ENCODE data around the gene RABEP2. TPM values are rescaled to one million over a fixed set of nuclear protein-coding genes. Genes with fewer than 3 reads are reported as not detected.

The RABEP2 gene, protein sequence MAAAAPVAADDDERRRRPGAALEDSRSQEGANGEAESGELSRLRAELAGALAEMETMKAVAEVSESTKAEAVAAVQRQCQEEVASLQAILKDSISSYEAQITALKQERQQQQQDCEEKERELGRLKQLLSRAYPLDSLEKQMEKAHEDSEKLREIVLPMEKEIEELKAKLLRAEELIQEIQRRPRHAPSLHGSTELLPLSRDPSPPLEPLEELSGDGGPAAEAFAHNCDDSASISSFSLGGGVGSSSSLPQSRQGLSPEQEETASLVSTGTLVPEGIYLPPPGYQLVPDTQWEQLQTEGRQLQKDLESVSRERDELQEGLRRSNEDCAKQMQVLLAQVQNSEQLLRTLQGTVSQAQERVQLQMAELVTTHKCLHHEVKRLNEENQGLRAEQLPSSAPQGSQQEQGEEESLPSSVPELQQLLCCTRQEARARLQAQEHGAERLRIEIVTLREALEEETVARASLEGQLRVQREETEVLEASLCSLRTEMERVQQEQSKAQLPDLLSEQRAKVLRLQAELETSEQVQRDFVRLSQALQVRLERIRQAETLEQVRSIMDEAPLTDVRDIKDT
- total RNA-seq (2021; ENCODE audit: unreplicated experiment), result 13.4 TPM
- 8.6 and 10.0 TPM in 2 replicates for polyA plus RNA-seq (2012)
- percentile 54 among the genes with signal in this experiment for Bru-seq, nascent RNA
- BruChase-seq, experiment 1, labeled RNA remaining after a 6-hour chase, result percentile 60 among the genes with signal in this experiment
- BruChase-seq, experiment 2, labeled RNA remaining after a 2-hour chase, result percentile 58 among the genes with signal in this experiment
- long read RNA-seq, partial matches to known transcripts, result 1 of 6 reads
- long read RNA-seq, other reads (novel, unspliced or antisense), result 4 of 6 reads

DNA sequence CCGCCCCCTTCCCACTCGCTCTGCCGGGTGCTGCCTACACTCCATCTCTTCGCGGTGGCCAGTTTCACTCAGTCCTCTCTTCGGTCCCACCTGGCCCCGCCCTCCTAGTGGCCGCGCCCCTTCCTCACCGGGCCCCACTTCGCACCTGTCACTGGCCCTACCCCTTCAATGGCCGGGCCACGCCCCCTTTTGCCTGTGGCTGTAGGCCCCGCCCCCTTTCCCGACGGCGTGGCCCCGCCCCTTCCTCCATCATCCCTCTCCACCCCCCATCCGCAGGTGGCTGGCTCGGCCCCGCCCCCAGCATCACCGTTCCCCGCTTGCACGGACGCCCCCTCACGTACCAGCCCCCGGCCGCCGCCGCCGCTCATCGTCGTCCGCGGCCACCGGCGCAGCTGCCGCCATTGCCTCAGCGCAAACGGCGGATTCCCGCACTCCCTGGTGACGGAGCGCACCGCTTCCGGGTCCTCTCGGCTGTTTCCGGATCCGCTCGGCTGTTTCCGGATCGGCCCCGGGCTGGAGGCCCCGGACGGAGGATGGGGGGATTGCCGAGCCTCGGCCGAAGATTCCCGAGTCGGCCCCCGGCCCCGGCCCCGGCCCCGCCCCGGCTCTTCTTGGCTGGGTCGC is at the start of gene RABEP2:
TSS of gene RABEP2 (minus strand) at position 477 of the 624 bp plus-strand sequence. CDS start at position 402, 75 bp downstream.
- Histone ChIP-seq H3K9me2 (ENCODE audit: insufficient read depth) (no peaks in the 10 kb centered on the region), H3K9me3 (ENCODE audit: control insufficient read depth in 1 of 2, insufficient read depth in 1 of 2, low read depth in 1 of 2, low read length in 2 of 2) (no peaks in the 10 kb centered on the region), H3K4me2 (ENCODE audit: low read length) (peak within 1 kb of the TSS; percentile 100), H3K27me3 (ENCODE audit: insufficient read depth, low read length) (no peaks in the 10 kb centered on the region), H3K36me3 (ENCODE audit: control insufficient read depth in 1 of 2, insufficient read depth in 2 of 2, low read length in 2 of 2) (0 out of 4 replicates have a peak, but pooled peaks cover 0 to 3% of the 10 kb centered on the region in 2 experiments), H3K4me1 (ENCODE audit: control insufficient read depth in 1 of 2, insufficient read depth in 2 of 2, low read length in 2 of 2) (peaks cover 7 to 20% of the 10 kb centered on the region in 2 experiments), H4K20me1 (ENCODE audit: insufficient read depth) (no peaks in the 10 kb centered on the region), H3K79me2 (ENCODE audit: insufficient read depth, low read length) (no peaks in the 10 kb centered on the region; the same call in 1 of the 2 replicates), H3K4me3 (replicated peaks in 1 of 2; ENCODE audit: low read depth in 1 of 2, low read length in 2 of 2) (peak within 1 kb of the TSS; percentile 60 to 77), H3K27ac (ENCODE audit: low read depth, low read length) (peak within 1 kb of the TSS; percentile 98), H3K9ac (ENCODE audit: low read length) (peak within 1 kb of the TSS; percentile 79), H2AFZ (ENCODE audit: low read depth, low read length, poor library complexity, severe bottlenecking) (peak within 1 kb of the TSS; percentile 78)
- ChIA-PET CTCF (interaction anchor here (1.8 kb wide), 1 partner anchor 20 kb away, joined by 10 read pairs; no protein-coding TSS in a partner anchor), RAD21 (ENCODE audit: low non-redundant PET in 1 of 2, low total read pairs in 2 of 2, uncharacterized antibody in 2 of 2, unreplicated experiment in 2 of 2) (interaction anchor here in 1 of 2 experiments (0.7 kb wide), 1 partner anchor 78 kb away, joined by 3 read pairs; no protein-coding TSS in a partner anchor), POLR2A (interaction anchor here (0.6 to 1.4 kb wide), 2 partner anchors 62 to 78 kb away, joined by 3 to 5 read pairs; partner anchors contain the start of gene SH2B1)
- DNase-seq (ENCODE audit: low read depth, low spot score), result peak; percentile 92
- ATAC-seq, result peak; percentile 88
- TF ChIP-seq ZFX (IDR thresholded peaks at IDR 0.05) (no peak), YY1 (IDR thresholded peaks at IDR 0.05; ENCODE audit: extremely low read depth, insufficient replicate concordance, low read depth, low read length) (peak; percentile 39), SP1 (IDR thresholded peaks at IDR 0.05; ENCODE audit: low read depth) (peak; percentile 57; the same call in 1 of the 2 replicates), POLR2AphosphoS5 (IDR thresholded peaks at IDR 0.05; ENCODE audit: low read depth, low read length) (no peak), ELF1 (IDR thresholded peaks at IDR 0.05; ENCODE audit: borderline replicate concordance, low read depth) (peak; percentile 94), EGR1 (IDR thresholded peaks at IDR 0.05; ENCODE audit: low read depth) (peak; percentile 77)
- TF ChIP-seq, protein P1, sequence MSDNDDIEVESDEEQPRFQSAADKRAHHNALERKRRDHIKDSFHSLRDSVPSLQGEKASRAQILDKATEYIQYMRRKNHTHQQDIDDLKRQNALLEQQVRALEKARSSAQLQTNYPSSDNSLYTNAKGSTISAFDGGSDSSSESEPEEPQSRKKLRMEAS (IDR thresholded peaks at IDR 0.05), result peak; percentile 20; the same call in 1 of the 2 replicates
- intact Hi-C loops (cut with micrococcal nuclease), result loop anchor here (1.0 kb wide), 1 partner anchor 21 kb away; no protein-coding TSS in a partner anchor
- no TSS peak for BruUV-seq (replicated peaks)

Measured in HCT116 (cell line).